SU-DHL-6 (cell line): ENCODE measurements around the gene LZTS2.

Experiments
- H2AFZ ChIP-seq: fragments of 200-600 bp; sonication (generic); 2 replicates; pipeline ENCODE4 v1.6.1; 2014; ENCODE audit warnings: low read depth, mild to moderate bottlenecking, moderate library complexity, mixed read lengths, antibody characterized with exemption, low read length; ENCODE audit not compliant: severe bottlenecking
- H3F3A ChIP-seq: fragments of 200-600 bp; shearing (Covaris generic); 2 replicates; pipeline ENCODE4 v1.6.0; 2016; ENCODE audit warnings: antibody characterized with exemption, mild to moderate bottlenecking; ENCODE audit not compliant: insufficient read depth
- H3K27ac ChIP-seq: fragments of 200-600 bp; sonication (generic); 2 replicates; pipeline ENCODE4 v1.5.1; 2016; ENCODE audit warnings: low read depth, mild to moderate bottlenecking, low read length, moderate library complexity, mixed read lengths
- H3K27me3 ChIP-seq: fragments of 200-600 bp; sonication (generic), shearing (Covaris generic); 2 replicates; pipeline ENCODE4 v1.6.0; 2014; ENCODE audit warnings: mild to moderate bottlenecking, low read length
- H3K36me3 ChIP-seq: fragments of 200-600 bp; sonication (generic); 2 replicates; pipeline ENCODE4 v1.6.1; 2014; ENCODE audit warnings: mild to moderate bottlenecking, low read length, mixed read lengths
- H3K4me2 ChIP-seq: fragments of 300-600, 200-600 bp; shearing (Covaris generic), sonication (generic); 2 replicates; pipeline ENCODE4 v1.6.0; 2014; ENCODE audit warnings: low read length, low read depth, mild to moderate bottlenecking; ENCODE audit not compliant: poor library complexity, severe bottlenecking
- H3K4me3 ChIP-seq: fragments of 200-600 bp; sonication (generic); 2 replicates; pipeline ENCODE4 v1.5.1; 2014; ENCODE audit warnings: antibody characterized with exemption, low read length, mild to moderate bottlenecking, mixed read lengths; ENCODE audit not compliant: insufficient read depth, poor library complexity, severe bottlenecking
- H3K79me2 ChIP-seq: fragments of 200-600 bp; sonication (generic); 2 replicates; pipeline ENCODE4 v1.6.1; 2014; ENCODE audit warnings: mild to moderate bottlenecking, low read length, moderate library complexity; ENCODE audit not compliant: insufficient read depth
- H3K9ac ChIP-seq: fragments of 200-600 bp; sonication (generic); 2 replicates; pipeline ENCODE4 v1.7.0; 2014; ENCODE audit warnings: mild to moderate bottlenecking, low read length
- H3K9me2 ChIP-seq: fragments of 200-600 bp; sonication (generic); replicated peaks from 2 replicates; pipeline ENCODE4 v1.6.1; 2014; ENCODE audit warnings: low read length; ENCODE audit not compliant: insufficient read depth
- H3K9me3 ChIP-seq: fragments of 200-600 bp; sonication (generic); 2 replicates; pipeline ENCODE4 v1.6.1; 2014; ENCODE audit warnings: low read length, mixed read lengths; ENCODE audit not compliant: insufficient read depth
- H4K20me1 ChIP-seq: fragments of 200-600 bp; sonication (generic); 2 replicates; pipeline ENCODE4 v1.6.1; 2014; ENCODE audit warnings: low read depth, mild to moderate bottlenecking, antibody characterized with exemption, low read length, moderate library complexity, mixed read lengths
- CTCF ChIP-seq: fragments of 200-600 bp; sonication (generic); IDR thresholded peaks from one replicate; pipeline ENCODE4 v1.5.1; 2017; ENCODE audit warnings: antibody characterized with exemption, mild to moderate bottlenecking, low read length, moderate library complexity; ENCODE audit not compliant: insufficient read depth, poor library complexity, severe bottlenecking
- EZH2phosphoT487 ChIP-seq: fragments of 200-600 bp; sonication (generic), shearing (Covaris generic); conservative IDR thresholded peaks from 2 replicates; pipeline ENCODE4 v1.6.1; 2018; ENCODE audit warnings: mild to moderate bottlenecking, antibody characterized with exemption, low read length, moderate library complexity, mixed read lengths

LZTS2 gene

GRCh38 chr10:101010329-101010728, 10.7 kb downstream of the LZTS2 start:
- no peaks in the 10 kb centered on the region for H3K79me2 ChIP-seq
- no peak overlapping the region for H2AFZ ChIP-seq
- H3K27ac ChIP-seq: no peak overlapping the region
- H3K9ac ChIP-seq: no peak overlapping the region
- H3K4me3 ChIP-seq: no peak overlapping the region
- no peaks in the 10 kb centered on the region for H3K9me3 ChIP-seq
- TF ChIP-seq EZH2phosphoT487 (no peak), CTCF (no peak)
- no peaks in the 10 kb centered on the region for H4K20me1 ChIP-seq
- no peaks in the 10 kb centered on the region for H3F3A ChIP-seq
- no peaks in the 10 kb centered on the region for H3K27me3 ChIP-seq
- no peak overlapping the region for H3K4me2 ChIP-seq
- no peaks in the 10 kb centered on the region for H3K36me3 ChIP-seq
- no peaks in the 10 kb centered on the region for H3K9me2 ChIP-seq

GRCh38 chr10:101011517-101012423, 12.2 kb downstream of the LZTS2 start:
- H3K27ac ChIP-seq: no peak overlapping the region
- no peak overlapping the region for H3K9ac ChIP-seq
- H3K9me3 ChIP-seq: no peaks in the 10 kb centered on the region
- H3K4me3 ChIP-seq: no peak overlapping the region
- H3K27me3 ChIP-seq: no peaks in the 10 kb centered on the region
- H3K9me2 ChIP-seq: no peaks in the 10 kb centered on the region
- H3K36me3 ChIP-seq: no peaks in the 10 kb centered on the region
- H2AFZ ChIP-seq: no peak overlapping the region
- no peak overlapping the region for H3K4me2 ChIP-seq
- H4K20me1 ChIP-seq: no peaks in the 10 kb centered on the region
- H3F3A ChIP-seq: no peaks in the 10 kb centered on the region
- no peak for TF ChIP-seq EZH2phosphoT487
- TF ChIP-seq CTCF: no peak
- no peaks in the 10 kb centered on the region for H3K79me2 ChIP-seq

GRCh38 chr10:101012525-101013364, 13.1 kb downstream of the LZTS2 start:
- no peaks in the 10 kb centered on the region for H3K79me2 ChIP-seq
- no peak overlapping the region for H2AFZ ChIP-seq
- no peaks in the 10 kb centered on the region for H3K36me3 ChIP-seq
- H3K27me3 ChIP-seq: no peaks in the 10 kb centered on the region
- no peaks in the 10 kb centered on the region for H3F3A ChIP-seq
- TF ChIP-seq EZH2phosphoT487 (no peak), CTCF (peak; percentile 97)
- no peaks in the 10 kb centered on the region for H3K9me3 ChIP-seq
- no peaks in the 10 kb centered on the region for H4K20me1 ChIP-seq
- H3K4me2 ChIP-seq: no peak overlapping the region
- no peak overlapping the region for H3K4me3 ChIP-seq
- no peaks in the 10 kb centered on the region for H3K9me2 ChIP-seq
- H3K9ac ChIP-seq: no peak overlapping the region
- H3K27ac ChIP-seq: no peak overlapping the region
